ENCODE data around the gene PHLDA3.

PHLDA3 gene

GRCh38 chr1:201459775-201460174 is 9.2 kb downstream of the PHLDA3 start:
- Histone ChIP-seq H3K27me3 (ENCODE audit: insufficient read depth, poor library complexity, severe bottlenecking) (no peaks in the 10 kb centered on the region), H3K4me1 (ENCODE audit: insufficient read depth, poor library complexity, severe bottlenecking) (peaks cover 44% of the 10 kb centered on the region), H3K36me3 (ENCODE audit: low read depth) (peaks cover 9% of the 10 kb centered on the region), H3K27ac (ENCODE audit: poor library complexity, severe bottlenecking) (peak overlapping the region; percentile 97), H3K9me3 (ENCODE audit: severe bottlenecking) (no peaks in the 10 kb centered on the region), H3K4me3 (ENCODE audit: severe bottlenecking) (no peak overlapping the region)
- no peak for TF ChIP-seq CTCF (IDR thresholded peaks at IDR 0.05; ENCODE audit: poor library complexity, severe bottlenecking)
- ATAC-seq (ENCODE audit: low read depth), result no peak
- no peak for DNase-seq (ENCODE audit: low spot score)

- no peak for DNase-seq (ENCODE audit: low spot score)
- no peaks in the 10 kb centered on the region for H3K27me3 ChIP-seq (ENCODE audit: insufficient read depth, poor library complexity, severe bottlenecking)
- H3K9me3 ChIP-seq (ENCODE audit: severe bottlenecking), result no peaks in the 10 kb centered on the region
- no peak overlapping the region for H3K27ac ChIP-seq (ENCODE audit: poor library complexity, severe bottlenecking)
- no peak for TF ChIP-seq CTCF (IDR thresholded peaks at IDR 0.05; ENCODE audit: poor library complexity, severe bottlenecking)
- no peak for ATAC-seq (ENCODE audit: low read depth)
- no peak overlapping the region for H3K4me3 ChIP-seq (ENCODE audit: severe bottlenecking)
- H3K4me1 ChIP-seq (ENCODE audit: insufficient read depth, poor library complexity, severe bottlenecking), result peaks cover 44% of the 10 kb centered on the region
- H3K36me3 ChIP-seq (ENCODE audit: low read depth), result peaks cover 1% of the 10 kb centered on the region
These were observed 9.9 kb downstream of the PHLDA3 start for GRCh38 chr1:201459052-201459451.

DNA sequence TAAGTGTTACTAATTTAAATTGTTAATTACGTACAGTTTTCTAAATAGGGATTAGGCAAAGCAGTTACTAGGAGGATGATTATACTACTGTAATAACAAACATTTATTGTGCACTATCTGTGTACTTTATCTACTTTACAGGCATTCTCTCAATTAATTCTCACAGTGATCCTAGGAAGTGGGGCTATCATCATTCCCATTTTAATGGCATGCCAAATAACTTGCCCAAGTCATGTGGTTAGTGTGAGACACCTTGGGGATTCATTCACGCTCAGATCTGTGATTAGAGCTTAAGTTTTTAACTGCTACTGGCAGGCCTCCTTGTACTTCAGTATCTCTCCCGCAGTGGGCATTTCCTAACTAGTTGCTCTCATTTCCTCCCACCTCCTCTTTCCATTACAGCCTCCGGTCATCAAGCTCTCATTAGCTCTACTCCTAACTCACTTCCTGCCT is 11.5 kb downstream of the PHLDA3 start:
- Histone ChIP-seq H3K27ac (ENCODE audit: poor library complexity, severe bottlenecking) (peak overlapping the region; percentile 40), H3K27me3 (ENCODE audit: insufficient read depth, poor library complexity, severe bottlenecking) (no peaks in the 10 kb centered on the region), H3K36me3 (ENCODE audit: low read depth) (no peaks in the 10 kb centered on the region), H3K9me3 (ENCODE audit: severe bottlenecking) (no peaks in the 10 kb centered on the region), H3K4me3 (ENCODE audit: severe bottlenecking) (no peak overlapping the region), H3K4me1 (ENCODE audit: insufficient read depth, poor library complexity, severe bottlenecking) (peaks cover 38% of the 10 kb centered on the region)
- no peak for TF ChIP-seq CTCF (IDR thresholded peaks at IDR 0.05; ENCODE audit: poor library complexity, severe bottlenecking)
- DNase-seq (ENCODE audit: low spot score) (no peak), ATAC-seq (ENCODE audit: low read depth) (no peak)

DNA sequence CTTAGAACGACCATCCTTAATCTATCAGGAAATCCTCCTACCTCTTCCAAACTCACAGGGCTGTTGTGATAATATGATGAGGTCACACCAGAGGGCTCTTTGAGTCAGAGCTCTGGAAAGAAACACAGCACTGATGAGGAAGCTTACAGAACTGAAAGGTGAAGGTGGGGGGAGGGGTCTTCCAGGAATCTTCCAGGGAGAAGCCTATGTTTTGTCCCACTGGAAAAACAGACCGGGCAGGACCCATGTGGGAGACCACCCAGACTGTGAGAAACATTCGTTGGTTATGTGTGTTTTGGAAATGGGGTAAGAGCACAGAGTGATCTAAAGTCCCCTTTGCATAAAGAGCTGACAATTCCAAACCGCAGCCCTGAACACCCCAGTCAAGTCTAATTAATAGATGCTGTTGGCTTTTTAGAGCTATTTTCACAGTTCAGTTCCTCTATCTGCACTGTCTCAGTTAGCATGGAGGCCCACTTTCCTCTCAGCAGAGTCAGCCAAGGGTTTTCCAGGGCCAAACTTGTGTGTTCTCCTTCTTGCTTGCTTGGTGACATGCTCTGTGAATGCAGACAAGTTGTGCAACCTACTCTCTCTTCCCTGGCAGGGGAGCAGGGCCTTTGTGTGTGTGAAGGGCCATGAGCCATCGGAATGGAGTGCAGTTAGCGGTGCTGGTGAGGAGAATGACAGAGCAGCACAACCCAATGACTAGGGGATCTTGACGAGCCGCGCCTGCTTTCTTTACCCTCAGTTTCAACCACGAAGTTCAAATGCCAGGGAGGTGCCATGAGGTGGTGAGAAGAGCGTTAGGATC is 12.3 kb downstream of the PHLDA3 start:
- peaks cover 31% of the 10 kb centered on the region for H3K4me1 ChIP-seq (ENCODE audit: insufficient read depth, poor library complexity, severe bottlenecking)
- H3K9me3 ChIP-seq (ENCODE audit: severe bottlenecking), result no peaks in the 10 kb centered on the region
- TF ChIP-seq CTCF (IDR thresholded peaks at IDR 0.05; ENCODE audit: poor library complexity, severe bottlenecking), result no peak
- no peaks in the 10 kb centered on the region for H3K27me3 ChIP-seq (ENCODE audit: insufficient read depth, poor library complexity, severe bottlenecking)
- DNase-seq (ENCODE audit: low spot score) (no peak), ATAC-seq (ENCODE audit: low read depth) (peak; percentile 7; the same call in 2 of the 3 replicates)
- peak overlapping the region; percentile 40 for H3K27ac ChIP-seq (ENCODE audit: poor library complexity, severe bottlenecking)
- H3K36me3 ChIP-seq (ENCODE audit: low read depth), result no peaks in the 10 kb centered on the region
- no peak overlapping the region for H3K4me3 ChIP-seq (ENCODE audit: severe bottlenecking)

DNA sequence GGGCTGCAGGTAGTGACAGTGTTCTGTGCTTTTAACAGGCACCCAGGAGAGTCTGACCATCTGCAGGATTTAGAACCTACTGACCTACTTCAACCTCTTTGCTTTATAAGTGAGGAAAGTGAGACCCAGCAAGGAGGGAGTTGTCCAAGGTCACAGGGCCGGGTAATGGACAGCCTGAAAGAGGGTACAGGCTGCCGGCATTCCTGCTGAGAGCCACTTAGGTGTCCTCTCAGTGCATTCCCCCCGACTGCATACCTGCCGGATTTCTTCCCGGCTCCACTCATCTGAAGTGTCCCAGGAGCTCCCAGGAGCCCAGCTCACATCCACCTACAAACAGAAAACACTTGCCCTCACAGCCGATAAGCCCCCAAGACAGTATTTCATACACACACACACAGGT is 13.9 kb downstream of the PHLDA3 start:
- no peak for TF ChIP-seq CTCF (IDR thresholded peaks at IDR 0.05; ENCODE audit: poor library complexity, severe bottlenecking)
- ATAC-seq (ENCODE audit: low read depth) (no peak), DNase-seq (ENCODE audit: low spot score) (no peak)
- Histone ChIP-seq H3K9me3 (ENCODE audit: severe bottlenecking) (no peaks in the 10 kb centered on the region), H3K27me3 (ENCODE audit: insufficient read depth, poor library complexity, severe bottlenecking) (no peaks in the 10 kb centered on the region), H3K4me1 (ENCODE audit: insufficient read depth, poor library complexity, severe bottlenecking) (peaks cover 24% of the 10 kb centered on the region), H3K36me3 (ENCODE audit: low read depth) (no peaks in the 10 kb centered on the region), H3K27ac (ENCODE audit: poor library complexity, severe bottlenecking) (no peak overlapping the region), H3K4me3 (ENCODE audit: severe bottlenecking) (no peak overlapping the region)

All from RWPE2 (cell line).